GM23338 (cell line): ENCODE results near the gene CITED4. TPM values are rescaled to one million over a fixed set of nuclear protein-coding genes. Genes with fewer than 3 reads are reported as not detected.

ENCODE experiments used
- ATAC-seq: fragments of 200-7000 bp; cut with Tn5 transposase; 3 replicates; pipeline ENCODE4 v1.9.1; 2020
- DNase-seq: peaks from one replicate; pipeline ENCODE4 v3.0.0-alpha.2; 2015; ENCODE audit warnings: low spot score
- H2AFZ ChIP-seq: fragments of 200-600 bp; sonication (generic); 2 replicates; pipeline ENCODE4 v1.8.0; 2016; ENCODE audit warnings: antibody characterized with exemption, mild to moderate bottlenecking, moderate library complexity
- H3F3A ChIP-seq: fragments of 200-600 bp; sonication (generic); replicated peaks from 2 replicates; pipeline ENCODE4 v1.8.0; 2017; ENCODE audit warnings: antibody characterized with exemption, mixed run types, low read depth
- H3K27ac ChIP-seq: fragments of 200-600 bp; sonication (generic); 2 replicates; pipeline ENCODE4 v1.6.1; 2016; ENCODE audit warnings: low read depth
- H3K27me3 ChIP-seq: fragments of 200-600 bp; sonication (generic); 2 replicates; pipeline ENCODE4 v1.8.0; 2016; ENCODE audit warnings: mild to moderate bottlenecking, mixed run types, moderate library complexity; ENCODE audit not compliant: insufficient read depth
- H3K36me3 ChIP-seq: fragments of 200-600 bp; sonication (generic); 2 replicates; pipeline ENCODE4 v1.8.0; 2016; ENCODE audit warnings: mild to moderate bottlenecking; ENCODE audit not compliant: insufficient read depth
- H3K4me1 ChIP-seq: fragments of 200-600 bp; sonication (generic); 2 replicates; pipeline ENCODE4 v1.8.0; 2016; ENCODE audit warnings: mild to moderate bottlenecking, moderate library complexity; ENCODE audit not compliant: insufficient read depth
- H3K4me2 ChIP-seq: fragments of 200-600 bp; sonication (generic); 2 replicates; pipeline ENCODE4 v1.7.1; 2017; ENCODE audit warnings: mixed run types
- H3K4me3 ChIP-seq: fragments of 200-600 bp; sonication (generic); 2 replicates; pipeline ENCODE4 v1.6.1; 2016; ENCODE audit warnings: mixed run types
- H3K79me2 ChIP-seq: fragments of 200-600 bp; sonication (generic); replicated peaks from 2 replicates; pipeline ENCODE4 v1.8.0; 2017; ENCODE audit warnings: mild to moderate bottlenecking; ENCODE audit not compliant: insufficient read depth
- H3K9me2 ChIP-seq: fragments of 200-600 bp; sonication (generic); 2 replicates; pipeline ENCODE4 v1.8.0; 2017; ENCODE audit not compliant: insufficient read depth
- H4K20me1 ChIP-seq: fragments of 200-600 bp; sonication (generic); replicated peaks from 2 replicates; pipeline ENCODE4 v1.8.0; 2017; ENCODE audit warnings: mild to moderate bottlenecking; ENCODE audit not compliant: insufficient read depth
- H3K27ac Mint-ChIP-seq: 2 replicates; pipeline ENCODE4 v1.8.0; 2020; ENCODE audit warnings: inconsistent platforms, mild to moderate bottlenecking, moderate library complexity, mixed read lengths
- H3K27me3 Mint-ChIP-seq: 3 replicates; pipeline ENCODE4 v1.8.0; 2022; ENCODE audit warnings: low read depth, mild to moderate bottlenecking, moderate library complexity, mixed read lengths, inconsistent platforms; ENCODE audit not compliant: insufficient read depth, poor library complexity
- H3K36me3 Mint-ChIP-seq: 3 replicates; pipeline ENCODE4 v1.8.0; 2021; ENCODE audit warnings: low read depth, mild to moderate bottlenecking, inconsistent platforms, moderate library complexity, mixed read lengths
- H3K4me1 Mint-ChIP-seq: 3 replicates; pipeline ENCODE4 v1.8.0; 2020; ENCODE audit warnings: mild to moderate bottlenecking, inconsistent platforms, mixed read lengths
- H3K4me3 Mint-ChIP-seq: 3 replicates; pipeline ENCODE4 v1.8.0; 2021; ENCODE audit warnings: moderate library complexity, mild to moderate bottlenecking, inconsistent platforms, mixed read lengths
- H3K9me3 Mint-ChIP-seq: 3 replicates; pipeline ENCODE4 v1.8.0; 2020; ENCODE audit warnings: moderate library complexity, mild to moderate bottlenecking, inconsistent platforms, mixed read lengths
- CREB1 ChIP-seq: fragments of 250-450 bp; sonication (Bioruptor Pico); IDR thresholded peaks from 2 replicates; pipeline ENCODE4 v1.5.0; 2020; ENCODE audit warnings: low read depth, mild to moderate bottlenecking, moderate library complexity
- EZH2 ChIP-seq: fragments of 200-600 bp; sonication (generic); IDR thresholded peaks from one replicate; pipeline ENCODE4 v1.8.0; 2017; ENCODE audit warnings: antibody characterized with exemption, mild to moderate bottlenecking, low read depth; ENCODE audit not compliant: unreplicated experiment
- EZH2phosphoT487 ChIP-seq: fragments of 200-600 bp; sonication (generic); IDR thresholded peaks from one replicate; pipeline ENCODE4 v1.8.1; 2018; ENCODE audit warnings: antibody characterized with exemption; ENCODE audit not compliant: unreplicated experiment
- JUNB ChIP-seq: IDR thresholded peaks from one replicate; pipeline ENCODE4 v1.6.1; 2016; ENCODE audit warnings: antibody characterized with exemption; ENCODE audit not compliant: unreplicated experiment
- NANOG ChIP-seq: IDR thresholded peaks from 2 replicates; pipeline ENCODE4 v1.6.1; 2016; ENCODE audit warnings: antibody characterized with exemption, borderline replicate concordance
- POLR2AphosphoS5 ChIP-seq: IDR thresholded peaks from 2 replicates; pipeline ENCODE4 v1.6.1; 2016; ENCODE audit warnings: antibody characterized with exemption, low read depth
- STAT1 ChIP-seq: IDR thresholded peaks from one replicate; pipeline ENCODE4 v1.6.1; 2016; ENCODE audit warnings: antibody characterized with exemption; ENCODE audit not compliant: unreplicated experiment
- ZNF114 ChIP-seq: fragments of 250-450 bp; sonication (Bioruptor Pico); IDR thresholded peaks from 2 replicates; pipeline ENCODE4 v1.5.0; 2020; ENCODE audit warnings: mild to moderate bottlenecking, moderate library complexity
- ZNF331 ChIP-seq: fragments of 250-450 bp; sonication (Bioruptor Pico); IDR thresholded peaks from 2 replicates; pipeline ENCODE4 v1.5.0; 2020; ENCODE audit warnings: low read depth, mild to moderate bottlenecking, moderate library complexity
- polyA plus RNA-seq: library from polyadenylated mRNA; unstranded; fragments of >200 nt; fragmentation: Nextera tagmentation; extraction: Ambion mirVana; gene quantifications from 2 replicates; pipeline ENCODE4 v1.2.1, GENCODE V29; 2016
- total RNA-seq: library from RNA; depleted of rRNA; stranded (reverse); fragments of >200 nt; shearing (Covaris generic); gene quantifications from 2 replicates; pipeline ENCODE4 v1.2.3, GENCODE V29; 2014
- TF ChIP-seq, protein P1 (sequence below): IDR thresholded peaks from 2 replicates; pipeline ENCODE4 v1.6.1; 2016; ENCODE audit warnings: antibody characterized with exemption
- TF ChIP-seq, protein P2 (sequence below): IDR thresholded peaks from one replicate; pipeline ENCODE4 v1.6.1; 2018; ENCODE audit warnings: antibody characterized with exemption; ENCODE audit not compliant: unreplicated experiment
- TF ChIP-seq, protein P3 (sequence below): fragments of 250-450 bp; sonication (Bioruptor Pico); IDR thresholded peaks from 2 replicates; pipeline ENCODE4 v1.5.0; 2020; ENCODE audit warnings: mild to moderate bottlenecking, moderate library complexity
- TF ChIP-seq, protein P4 (sequence below), 2 experiments: fragments of 200-600 bp in 1 of 2; sonication (generic) in 1 of 2; conservative IDR thresholded peaks; 2 replicates each; pipeline versions ENCODE4 v1.5.1 to v1.6.1; 2016 to 2017; ENCODE audit warnings: antibody characterized with exemption in 2 of 2, low read depth in 2 of 2, mild to moderate bottlenecking in 2 of 2, moderate library complexity in 1 of 2

CITED4 gene
- total and polyA plus RNA-seq, 2 experiments from 2014 or later = 2.9 to 18.7 TPM

DNA sequence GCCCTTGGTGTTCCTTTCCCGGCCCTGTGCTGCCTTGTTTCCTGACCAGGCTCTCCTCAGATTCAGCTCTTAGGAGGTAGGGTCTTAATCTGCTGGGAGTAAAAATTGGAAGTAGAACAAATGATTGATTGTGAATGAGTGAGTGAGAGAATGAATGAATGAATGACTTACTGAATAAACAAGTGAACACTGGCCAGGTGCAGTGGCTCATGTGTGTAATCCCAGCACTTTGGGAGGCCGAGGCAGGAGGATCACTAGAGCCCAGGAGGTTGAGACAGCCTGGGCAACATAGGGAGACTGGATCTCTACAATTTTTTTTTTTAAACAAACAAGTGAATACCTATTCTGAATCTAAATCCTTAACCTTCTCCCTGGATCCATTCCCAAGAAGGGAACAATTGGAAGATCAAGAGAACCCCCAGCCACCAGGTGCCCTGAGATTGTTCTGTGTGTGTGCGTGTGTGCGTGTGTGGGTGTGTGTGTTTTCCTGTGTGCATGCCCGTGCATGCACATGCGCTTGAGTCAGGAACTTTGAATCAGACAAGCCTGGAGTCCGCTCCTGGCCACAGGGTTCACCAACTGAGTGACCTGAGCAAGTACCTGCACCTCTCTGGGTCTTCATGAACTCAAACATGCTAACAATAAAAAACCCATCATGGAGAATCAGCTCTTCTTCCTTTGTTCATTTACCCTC is 24.3 kb upstream of the CITED4 start:
- ATAC-seq = no peak
- no peak for DNase-seq
- Histone ChIP-seq H3K4me3 (no peak overlapping the region), H3K9me2 (no peaks in the 10 kb centered on the region), H3K4me1 (peaks cover 4% of the 10 kb centered on the region; the same call in 1 of the 2 replicates), H3K79me2 (no peaks in the 10 kb centered on the region), H3K36me3 (no peaks in the 10 kb centered on the region), H3K4me2 (no peak overlapping the region), H3K27me3 (peaks cover 30% of the 10 kb centered on the region), H4K20me1 (no peaks in the 10 kb centered on the region), H2AFZ (peak overlapping the region; percentile 78; the same call in 1 of the 2 replicates), H3F3A (no peaks in the 10 kb centered on the region), H3K27ac (no peak overlapping the region)
- H3K27ac Mint-ChIP-seq = no peak overlapping the region
- TF ChIP-seq ZNF331 = no peak
- no peak for TF ChIP-seq EZH2
- TF ChIP-seq, protein P1, sequence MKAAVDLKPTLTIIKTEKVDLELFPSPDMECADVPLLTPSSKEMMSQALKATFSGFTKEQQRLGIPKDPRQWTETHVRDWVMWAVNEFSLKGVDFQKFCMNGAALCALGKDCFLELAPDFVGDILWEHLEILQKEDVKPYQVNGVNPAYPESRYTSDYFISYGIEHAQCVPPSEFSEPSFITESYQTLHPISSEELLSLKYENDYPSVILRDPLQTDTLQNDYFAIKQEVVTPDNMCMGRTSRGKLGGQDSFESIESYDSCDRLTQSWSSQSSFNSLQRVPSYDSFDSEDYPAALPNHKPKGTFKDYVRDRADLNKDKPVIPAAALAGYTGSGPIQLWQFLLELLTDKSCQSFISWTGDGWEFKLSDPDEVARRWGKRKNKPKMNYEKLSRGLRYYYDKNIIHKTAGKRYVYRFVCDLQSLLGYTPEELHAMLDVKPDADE = no peak
- TF ChIP-seq, protein P2, sequence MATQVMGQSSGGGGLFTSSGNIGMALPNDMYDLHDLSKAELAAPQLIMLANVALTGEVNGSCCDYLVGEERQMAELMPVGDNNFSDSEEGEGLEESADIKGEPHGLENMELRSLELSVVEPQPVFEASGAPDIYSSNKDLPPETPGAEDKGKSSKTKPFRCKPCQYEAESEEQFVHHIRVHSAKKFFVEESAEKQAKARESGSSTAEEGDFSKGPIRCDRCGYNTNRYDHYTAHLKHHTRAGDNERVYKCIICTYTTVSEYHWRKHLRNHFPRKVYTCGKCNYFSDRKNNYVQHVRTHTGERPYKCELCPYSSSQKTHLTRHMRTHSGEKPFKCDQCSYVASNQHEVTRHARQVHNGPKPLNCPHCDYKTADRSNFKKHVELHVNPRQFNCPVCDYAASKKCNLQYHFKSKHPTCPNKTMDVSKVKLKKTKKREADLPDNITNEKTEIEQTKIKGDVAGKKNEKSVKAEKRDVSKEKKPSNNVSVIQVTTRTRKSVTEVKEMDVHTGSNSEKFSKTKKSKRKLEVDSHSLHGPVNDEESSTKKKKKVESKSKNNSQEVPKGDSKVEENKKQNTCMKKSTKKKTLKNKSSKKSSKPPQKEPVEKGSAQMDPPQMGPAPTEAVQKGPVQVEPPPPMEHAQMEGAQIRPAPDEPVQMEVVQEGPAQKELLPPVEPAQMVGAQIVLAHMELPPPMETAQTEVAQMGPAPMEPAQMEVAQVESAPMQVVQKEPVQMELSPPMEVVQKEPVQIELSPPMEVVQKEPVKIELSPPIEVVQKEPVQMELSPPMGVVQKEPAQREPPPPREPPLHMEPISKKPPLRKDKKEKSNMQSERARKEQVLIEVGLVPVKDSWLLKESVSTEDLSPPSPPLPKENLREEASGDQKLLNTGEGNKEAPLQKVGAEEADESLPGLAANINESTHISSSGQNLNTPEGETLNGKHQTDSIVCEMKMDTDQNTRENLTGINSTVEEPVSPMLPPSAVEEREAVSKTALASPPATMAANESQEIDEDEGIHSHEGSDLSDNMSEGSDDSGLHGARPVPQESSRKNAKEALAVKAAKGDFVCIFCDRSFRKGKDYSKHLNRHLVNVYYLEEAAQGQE = no peak
- no peak for TF ChIP-seq EZH2phosphoT487
- TF ChIP-seq NANOG = no peak
- TF ChIP-seq CREB1 (CRISPR knock-in tag) = no peak
- TF ChIP-seq JUNB = no peak
- TF ChIP-seq, protein P3, sequence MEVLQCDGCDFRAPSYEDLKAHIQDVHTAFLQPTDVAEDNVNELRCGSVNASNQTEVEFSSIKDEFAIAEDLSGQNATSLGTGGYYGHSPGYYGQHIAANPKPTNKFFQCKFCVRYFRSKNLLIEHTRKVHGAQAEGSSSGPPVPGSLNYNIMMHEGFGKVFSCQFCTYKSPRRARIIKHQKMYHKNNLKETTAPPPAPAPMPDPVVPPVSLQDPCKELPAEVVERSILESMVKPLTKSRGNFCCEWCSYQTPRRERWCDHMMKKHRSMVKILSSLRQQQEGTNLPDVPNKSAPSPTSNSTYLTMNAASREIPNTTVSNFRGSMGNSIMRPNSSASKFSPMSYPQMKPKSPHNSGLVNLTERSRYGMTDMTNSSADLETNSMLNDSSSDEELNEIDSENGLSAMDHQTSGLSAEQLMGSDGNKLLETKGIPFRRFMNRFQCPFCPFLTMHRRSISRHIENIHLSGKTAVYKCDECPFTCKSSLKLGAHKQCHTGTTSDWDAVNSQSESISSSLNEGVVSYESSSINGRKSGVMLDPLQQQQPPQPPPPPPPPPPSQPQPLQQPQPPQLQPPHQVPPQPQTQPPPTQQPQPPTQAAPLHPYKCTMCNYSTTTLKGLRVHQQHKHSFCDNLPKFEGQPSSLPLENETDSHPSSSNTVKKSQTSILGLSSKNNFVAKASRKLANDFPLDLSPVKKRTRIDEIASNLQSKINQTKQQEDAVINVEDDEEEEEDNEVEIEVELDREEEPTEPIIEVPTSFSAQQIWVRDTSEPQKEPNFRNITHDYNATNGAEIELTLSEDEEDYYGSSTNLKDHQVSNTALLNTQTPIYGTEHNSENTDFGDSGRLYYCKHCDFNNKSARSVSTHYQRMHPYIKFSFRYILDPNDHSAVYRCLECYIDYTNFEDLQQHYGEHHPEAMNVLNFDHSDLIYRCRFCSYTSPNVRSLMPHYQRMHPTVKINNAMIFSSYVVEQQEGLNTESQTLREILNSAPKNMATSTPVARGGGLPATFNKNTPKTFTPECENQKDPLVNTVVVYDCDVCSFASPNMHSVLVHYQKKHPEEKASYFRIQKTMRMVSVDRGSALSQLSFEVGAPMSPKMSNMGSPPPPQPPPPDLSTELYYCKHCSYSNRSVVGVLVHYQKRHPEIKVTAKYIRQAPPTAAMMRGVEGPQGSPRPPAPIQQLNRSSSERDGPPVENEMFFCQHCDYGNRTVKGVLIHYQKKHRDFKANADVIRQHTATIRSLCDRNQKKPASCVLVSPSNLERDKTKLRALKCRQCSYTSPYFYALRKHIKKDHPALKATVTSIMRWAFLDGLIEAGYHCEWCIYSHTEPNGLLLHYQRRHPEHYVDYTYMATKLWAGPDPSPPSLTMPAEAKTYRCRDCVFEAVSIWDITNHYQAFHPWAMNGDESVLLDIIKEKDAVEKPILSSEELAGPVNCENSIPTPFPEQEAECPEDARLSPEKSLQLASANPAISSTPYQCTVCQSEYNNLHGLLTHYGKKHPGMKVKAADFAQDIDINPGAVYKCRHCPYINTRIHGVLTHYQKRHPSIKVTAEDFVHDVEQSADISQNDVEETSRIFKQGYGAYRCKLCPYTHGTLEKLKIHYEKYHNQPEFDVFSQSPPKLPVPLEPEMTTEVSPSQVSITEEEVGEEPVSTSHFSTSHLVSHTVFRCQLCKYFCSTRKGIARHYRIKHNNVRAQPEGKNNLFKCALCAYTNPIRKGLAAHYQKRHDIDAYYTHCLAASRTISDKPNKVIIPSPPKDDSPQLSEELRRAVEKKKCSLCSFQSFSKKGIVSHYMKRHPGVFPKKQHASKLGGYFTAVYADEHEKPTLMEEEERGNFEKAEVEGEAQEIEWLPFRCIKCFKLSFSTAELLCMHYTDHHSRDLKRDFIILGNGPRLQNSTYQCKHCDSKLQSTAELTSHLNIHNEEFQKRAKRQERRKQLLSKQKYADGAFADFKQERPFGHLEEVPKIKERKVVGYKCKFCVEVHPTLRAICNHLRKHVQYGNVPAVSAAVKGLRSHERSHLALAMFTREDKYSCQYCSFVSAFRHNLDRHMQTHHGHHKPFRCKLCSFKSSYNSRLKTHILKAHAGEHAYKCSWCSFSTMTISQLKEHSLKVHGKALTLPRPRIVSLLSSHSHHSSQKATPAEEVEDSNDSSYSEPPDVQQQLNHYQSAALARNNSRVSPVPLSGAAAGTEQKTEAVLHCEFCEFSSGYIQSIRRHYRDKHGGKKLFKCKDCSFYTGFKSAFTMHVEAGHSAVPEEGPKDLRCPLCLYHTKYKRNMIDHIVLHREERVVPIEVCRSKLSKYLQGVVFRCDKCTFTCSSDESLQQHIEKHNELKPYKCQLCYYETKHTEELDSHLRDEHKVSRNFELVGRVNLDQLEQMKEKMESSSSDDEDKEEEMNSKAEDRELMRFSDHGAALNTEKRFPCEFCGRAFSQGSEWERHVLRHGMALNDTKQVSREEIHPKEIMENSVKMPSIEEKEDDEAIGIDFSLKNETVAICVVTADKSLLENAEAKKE = no peak
- TF ChIP-seq, protein P4, sequence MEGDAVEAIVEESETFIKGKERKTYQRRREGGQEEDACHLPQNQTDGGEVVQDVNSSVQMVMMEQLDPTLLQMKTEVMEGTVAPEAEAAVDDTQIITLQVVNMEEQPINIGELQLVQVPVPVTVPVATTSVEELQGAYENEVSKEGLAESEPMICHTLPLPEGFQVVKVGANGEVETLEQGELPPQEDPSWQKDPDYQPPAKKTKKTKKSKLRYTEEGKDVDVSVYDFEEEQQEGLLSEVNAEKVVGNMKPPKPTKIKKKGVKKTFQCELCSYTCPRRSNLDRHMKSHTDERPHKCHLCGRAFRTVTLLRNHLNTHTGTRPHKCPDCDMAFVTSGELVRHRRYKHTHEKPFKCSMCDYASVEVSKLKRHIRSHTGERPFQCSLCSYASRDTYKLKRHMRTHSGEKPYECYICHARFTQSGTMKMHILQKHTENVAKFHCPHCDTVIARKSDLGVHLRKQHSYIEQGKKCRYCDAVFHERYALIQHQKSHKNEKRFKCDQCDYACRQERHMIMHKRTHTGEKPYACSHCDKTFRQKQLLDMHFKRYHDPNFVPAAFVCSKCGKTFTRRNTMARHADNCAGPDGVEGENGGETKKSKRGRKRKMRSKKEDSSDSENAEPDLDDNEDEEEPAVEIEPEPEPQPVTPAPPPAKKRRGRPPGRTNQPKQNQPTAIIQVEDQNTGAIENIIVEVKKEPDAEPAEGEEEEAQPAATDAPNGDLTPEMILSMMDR (conservative IDR thresholded peaks at IDR 0.05; ENCODE audit: low read depth in 2 of 2) = no peak
- TF ChIP-seq POLR2AphosphoS5 = no peak
- no peak for TF ChIP-seq ZNF114 (CRISPR knock-in tag)
- no peak for TF ChIP-seq STAT1
- H3K4me1 Mint-ChIP-seq = peaks cover 6% of the 10 kb centered on the region; the same call in 2 of the 3 replicates
- no peaks in the 10 kb centered on the region for H3K36me3 Mint-ChIP-seq
- H3K27me3 Mint-ChIP-seq = peaks cover 24% of the 10 kb centered on the region
- no peak overlapping the region for H3K4me3 Mint-ChIP-seq
- H3K9me3 Mint-ChIP-seq = no peaks in the 10 kb centered on the region
